NB4 (cell line): Measurements from ENCODE around the gene TMEM72.

Experiments used
- POLR2A ChIP-seq: IDR thresholded peaks from 2 replicates; pipeline ENCODE4 v1.6.1; 2011; ENCODE audit warnings: mild to moderate bottlenecking; ENCODE audit not compliant: insufficient read length; ENCODE audit errors: extremely low read depth
- TF ChIP-seq, protein P1 (sequence below): IDR thresholded peaks from 2 replicates; pipeline ENCODE4 v1.6.1; 2011; ENCODE audit warnings: low read depth, low read length

DNA sequence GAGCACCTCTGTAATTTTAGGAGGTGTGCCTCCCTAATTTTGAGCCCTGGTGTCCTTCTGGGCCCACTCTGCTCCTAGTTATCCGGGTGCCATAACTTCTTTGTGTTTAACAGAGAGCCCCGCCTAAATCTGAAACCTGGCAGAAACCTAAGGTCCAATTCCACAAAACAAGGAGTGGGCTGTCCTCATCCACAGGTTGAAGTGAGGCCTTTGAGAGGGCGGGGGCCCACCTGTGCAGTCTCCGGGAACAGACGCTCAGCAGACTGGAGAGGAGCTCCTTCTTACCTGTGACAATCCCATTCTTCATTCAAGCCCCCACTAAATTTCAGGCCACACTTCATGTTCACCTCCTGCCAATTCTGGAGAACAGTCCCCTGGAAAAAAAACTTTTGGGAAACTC lies 10.9 kb downstream of the TMEM72 start:
- no peak for TF ChIP-seq POLR2A
- TF ChIP-seq, protein P1, sequence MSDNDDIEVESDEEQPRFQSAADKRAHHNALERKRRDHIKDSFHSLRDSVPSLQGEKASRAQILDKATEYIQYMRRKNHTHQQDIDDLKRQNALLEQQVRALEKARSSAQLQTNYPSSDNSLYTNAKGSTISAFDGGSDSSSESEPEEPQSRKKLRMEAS = no peak
